CD14-positive monocyte (primary cell): ENCODE data around the gene C9orf72. TPM values are rescaled to one million over a fixed set of nuclear protein-coding genes. Genes with fewer than 3 reads are reported as not detected.

Experiments used
- DNase-seq, 3 donors: peaks; one replicate each; pipeline ENCODE4 v3.0.0-alpha.2; 2011 to 2022
- H2AFZ ChIP-seq: 2 replicates; pipeline ENCODE4 v1.6.0; 2012; ENCODE audit warnings: mild to moderate bottlenecking, low read depth, low read length, inconsistent platforms; ENCODE audit not compliant: insufficient read depth, poor library complexity, severe bottlenecking
- H3K27ac ChIP-seq, 2 donors: 1 replicate in 1 of 2; 2 replicates in 1 of 2; pipeline ENCODE4 v1.5.1; 2012 to 2013; ENCODE audit warnings: low read length in 2 of 2, control low read depth in 1 of 2, inconsistent platforms in 1 of 2, low read depth in 1 of 2, mild to moderate bottlenecking in 1 of 2
- H3K27me3 ChIP-seq, 2 donors: one replicate each; pipeline versions ENCODE4 v1.6.0 to v1.6.1; 2011 to 2013; ENCODE audit warnings: low read length in 2 of 2; ENCODE audit not compliant: control insufficient read depth in 2 of 2, insufficient read depth in 2 of 2
- H3K36me3 ChIP-seq, 2 donors: replicated peaks in 1 of 2; 1 replicate in 1 of 2; 2 replicates in 1 of 2; pipeline versions ENCODE4 v1.5.1 to v1.6.1; 2012 to 2013; ENCODE audit warnings: low read length in 2 of 2, control low read depth in 1 of 2, inconsistent platforms in 1 of 2, mild to moderate bottlenecking in 1 of 2; ENCODE audit not compliant: insufficient read depth in 2 of 2, control insufficient read depth in 1 of 2
- H3K4me1 ChIP-seq, 2 donors: 1 replicate in 1 of 2; 2 replicates in 1 of 2; pipeline versions ENCODE4 v1.5.1 to v1.6.1; 2012 to 2013; ENCODE audit warnings: low read length in 2 of 2, control low read depth in 1 of 2, inconsistent platforms in 1 of 2, mild to moderate bottlenecking in 1 of 2, moderate library complexity in 1 of 2; ENCODE audit not compliant: insufficient read depth in 2 of 2, control insufficient read depth in 1 of 2
- H3K4me2 ChIP-seq: replicated peaks from 2 replicates; pipeline ENCODE3; 2012; ENCODE audit warnings: low read length, moderate library complexity, mild to moderate bottlenecking; ENCODE audit not compliant: poor library complexity, severe bottlenecking; ENCODE audit errors: extremely low read depth
- H3K4me3 ChIP-seq, 3 experiments: fragments of 200-600 bp in 1 of 3; sonication (generic) in 1 of 3; replicated peaks in 1 of 3; 1 replicate in 2 of 3; 2 replicates in 1 of 3; pipeline ENCODE4 v1.5.1; 2011 to 2013; ENCODE audit warnings: low read length in 3 of 3, mild to moderate bottlenecking in 3 of 3, control low read depth in 2 of 3, low read depth in 2 of 3, inconsistent platforms in 1 of 3, moderate library complexity in 1 of 3
- H3K79me2 ChIP-seq: 2 replicates; pipeline ENCODE4 v1.6.0; 2012; ENCODE audit warnings: mild to moderate bottlenecking, control low read depth, inconsistent platforms, low read length, moderate library complexity; ENCODE audit not compliant: insufficient read depth
- H3K9ac ChIP-seq: 2 replicates; pipeline ENCODE4 v1.6.0; 2017; ENCODE audit warnings: low read length, mild to moderate bottlenecking; ENCODE audit not compliant: insufficient read depth, poor library complexity, severe bottlenecking
- H3K9me3 ChIP-seq, 2 donors: replicated peaks in 1 of 2; 1 replicate in 1 of 2; 2 replicates in 1 of 2; pipeline versions ENCODE4 v1.5.1 to v1.6.1; 2012 to 2013; ENCODE audit warnings: low read length in 2 of 2, control low read depth in 1 of 2; ENCODE audit not compliant: control insufficient read depth in 1 of 2, insufficient read depth in 1 of 2
- H4K20me1 ChIP-seq: 2 replicates; pipeline ENCODE4 v1.6.0; 2012; ENCODE audit warnings: mild to moderate bottlenecking, low read length, control low read depth, moderate library complexity; ENCODE audit not compliant: insufficient read depth
- H3K27ac Mint-ChIP-seq, 7 donors: one replicate each; pipeline ENCODE4 v1.8.0; 2020; ENCODE audit warnings: mild to moderate bottlenecking in 7 of 7, mixed read lengths in 7 of 7, moderate library complexity in 6 of 7, inconsistent platforms in 2 of 7
- H3K27me3 Mint-ChIP-seq, 3 donors: one replicate each; pipeline ENCODE4 v1.8.0; 2021 to 2022; ENCODE audit warnings: low read depth in 3 of 3, mild to moderate bottlenecking in 3 of 3, mixed read lengths in 3 of 3, moderate library complexity in 3 of 3, inconsistent platforms in 1 of 3
- H3K36me3 Mint-ChIP-seq, 2 donors: one replicate each; pipeline ENCODE4 v1.8.0; 2020; ENCODE audit warnings: mixed read lengths in 2 of 2, inconsistent platforms in 1 of 2, mild to moderate bottlenecking in 1 of 2
- H3K4me1 Mint-ChIP-seq: one replicate; pipeline ENCODE4 v1.8.0; 2020; ENCODE audit warnings: mild to moderate bottlenecking, mixed read lengths
- H3K4me3 Mint-ChIP-seq, 2 donors: one replicate each; pipeline ENCODE4 v1.8.0; 2020; ENCODE audit warnings: mild to moderate bottlenecking in 2 of 2, mixed read lengths in 2 of 2, moderate library complexity in 1 of 2
- H3K9me3 Mint-ChIP-seq, 7 donors: one replicate each; pipeline ENCODE4 v1.8.0; 2020 to 2022; ENCODE audit warnings: mixed read lengths in 7 of 7, mild to moderate bottlenecking in 6 of 7, moderate library complexity in 6 of 7, inconsistent platforms in 2 of 7
- CTCF ChIP-seq: fragments of 200-600 bp; IDR thresholded peaks from one replicate; pipeline ENCODE4 v1.8.0; 2022; ENCODE audit warnings: antibody characterized with exemption, mild to moderate bottlenecking
- WGBS: methylation state at CpG from one replicate; pipeline ENCODE4 v1.1.5; 2013; ENCODE audit warnings: missing lambda C conversion rate; ENCODE audit not compliant: insufficient coverage; 5-methylcytosine and 5-hydroxymethylcytosine counted together
- intact Hi-C, 2 donors: fragments of 100-400 bp; cut with micrococcal nuclease; formaldehyde crosslinking; loops; one replicate each; pipeline versions ENCODE4 v1.15.0 to v1.15.1; 2023
- polyA plus RNA-seq, 3 donors: library from polyadenylated mRNA; depleted of rRNA in 1 of 3; unstranded in 2 of 3; stranded (reverse) in 1 of 3; fragments of 300-500 nt in 2 of 3; fragments of >200 nt in 1 of 3; fragmentation: Illumina TruSeq in 2 of 3; gene quantifications; 1 replicate in 2 of 3; 2 replicates in 1 of 3; pipeline ENCODE4 v1.2.3, GENCODE V29; 2012 to 2021

Gene C9orf72
- polyA plus RNA-seq, 3 donors = 105 to 142 (median 128) TPM

GRCh38 chr9:27514551-27514950 is 58.7 kb downstream of the C9orf72 start:
- no peaks in the 10 kb centered on the region for H3K79me2 ChIP-seq
- H3K4me3 ChIP-seq = no peak overlapping the region
- no peak overlapping the region for H3K27ac ChIP-seq
- H3K9ac ChIP-seq = no peak overlapping the region
- H3K9me3 Mint-ChIP-seq = no peaks in the 10 kb centered on the region
- H4K20me1 ChIP-seq = peaks cover 59% of the 10 kb centered on the region
- no peak overlapping the region for H2AFZ ChIP-seq
- H3K4me3 Mint-ChIP-seq = no peak overlapping the region
- no peak for TF ChIP-seq CTCF
- H3K4me1 ChIP-seq = no peaks in the 10 kb centered on the region
- intact Hi-C loops = no loop called here
- peaks cover 63 to 68% of the 10 kb centered on the region in 2 donors for H3K36me3 Mint-ChIP-seq
- H3K36me3 ChIP-seq = peaks cover 3 to 50% of the 10 kb centered on the region in 2 donors
- WGBS = no CpG with 5 or more reads among the region's 2 CpGs
- no peak overlapping the region for H3K27ac Mint-ChIP-seq
- H3K9me3 ChIP-seq = no peaks in the 10 kb centered on the region
- no peaks in the 10 kb centered on the region for H3K27me3 ChIP-seq
- peaks cover 1 to 2% (median 1%) of the 10 kb centered on the region in 3 donors for H3K27me3 Mint-ChIP-seq
- DNase-seq = no peak
- H3K4me2 ChIP-seq = no peak overlapping the region
- peaks cover 3% of the 10 kb centered on the region for H3K4me1 Mint-ChIP-seq

- Histone ChIP-seq H2AFZ (no peak overlapping the region), H3K36me3 (peaks cover 3 to 35% of the 10 kb centered on the region in 2 donors), H3K9ac (no peak overlapping the region), H3K27ac (no peak overlapping the region), H3K4me2 (no peak overlapping the region), H3K27me3 (no peaks in the 10 kb centered on the region), H3K4me3 (no peak overlapping the region), H3K79me2 (no peaks in the 10 kb centered on the region), H3K9me3 (no peaks in the 10 kb centered on the region), H3K4me1 (no peaks in the 10 kb centered on the region), H4K20me1 (peaks cover 40% of the 10 kb centered on the region)
- Mint-ChIP-seq H3K27ac (no peak overlapping the region), H3K27me3 (peaks cover 1 to 2% (median 1%) of the 10 kb centered on the region in 3 donors), H3K4me1 (peaks cover 3% of the 10 kb centered on the region), H3K4me3 (no peak overlapping the region), H3K9me3 (peaks cover 0 to 2% (median 0%) of the 10 kb centered on the region in 7 donors), H3K36me3 (peaks cover 52 to 53% of the 10 kb centered on the region in 2 donors)
- no peak for TF ChIP-seq CTCF
- intact Hi-C loops = no loop called here
- 100% methylated on average over 2 of the region's 2 CpGs for WGBS
- no peak for DNase-seq
Observed at GRCh38 chr9:27511771-27512170, 61.5 kb downstream of the C9orf72 start.
